Dedifferentiated amniotic fluid mesenchymal stem cell (primary cell): Measurements from ENCODE around the gene FTL.

Experiments used
- DNase-seq: peaks from one replicate; pipeline ENCODE4 v3.0.0-alpha.2; 2016; ENCODE audit errors: extremely low spot score

The FTL gene

DNA sequence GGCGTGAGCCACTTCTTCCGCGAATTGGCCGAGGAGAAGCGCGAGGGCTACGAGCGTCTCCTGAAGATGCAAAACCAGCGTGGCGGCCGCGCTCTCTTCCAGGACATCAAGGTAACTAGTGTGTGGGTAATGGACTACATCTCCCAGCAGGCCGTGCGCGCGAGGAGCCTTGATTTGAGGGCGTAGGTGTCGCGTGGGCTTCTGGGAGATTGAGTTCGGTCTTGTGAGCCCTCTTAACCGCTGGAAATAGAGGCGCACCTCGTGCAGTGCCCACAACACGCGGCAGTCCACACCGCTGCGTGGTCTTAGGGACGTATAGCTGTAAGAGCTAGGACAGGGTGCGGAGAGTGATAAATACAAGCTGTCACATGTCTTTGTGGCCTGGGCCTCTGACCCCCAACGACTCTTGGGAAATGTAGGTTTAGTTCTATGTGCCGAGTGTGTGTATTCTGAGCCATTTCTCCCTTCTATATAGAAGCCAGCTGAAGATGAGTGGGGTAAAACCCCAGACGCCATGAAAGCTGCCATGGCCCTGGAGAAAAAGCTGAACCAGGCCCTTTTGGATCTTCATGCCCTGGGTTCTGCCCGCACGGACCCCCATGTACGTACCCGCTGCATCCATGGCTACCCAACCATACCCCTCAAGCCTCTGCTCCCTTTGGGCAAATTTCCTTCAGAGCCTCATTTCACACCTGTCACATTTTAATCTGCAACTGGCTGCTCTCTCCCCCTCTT, 864 bp downstream of the FTL start:
- DNase-seq = peak; percentile 61

DNA sequence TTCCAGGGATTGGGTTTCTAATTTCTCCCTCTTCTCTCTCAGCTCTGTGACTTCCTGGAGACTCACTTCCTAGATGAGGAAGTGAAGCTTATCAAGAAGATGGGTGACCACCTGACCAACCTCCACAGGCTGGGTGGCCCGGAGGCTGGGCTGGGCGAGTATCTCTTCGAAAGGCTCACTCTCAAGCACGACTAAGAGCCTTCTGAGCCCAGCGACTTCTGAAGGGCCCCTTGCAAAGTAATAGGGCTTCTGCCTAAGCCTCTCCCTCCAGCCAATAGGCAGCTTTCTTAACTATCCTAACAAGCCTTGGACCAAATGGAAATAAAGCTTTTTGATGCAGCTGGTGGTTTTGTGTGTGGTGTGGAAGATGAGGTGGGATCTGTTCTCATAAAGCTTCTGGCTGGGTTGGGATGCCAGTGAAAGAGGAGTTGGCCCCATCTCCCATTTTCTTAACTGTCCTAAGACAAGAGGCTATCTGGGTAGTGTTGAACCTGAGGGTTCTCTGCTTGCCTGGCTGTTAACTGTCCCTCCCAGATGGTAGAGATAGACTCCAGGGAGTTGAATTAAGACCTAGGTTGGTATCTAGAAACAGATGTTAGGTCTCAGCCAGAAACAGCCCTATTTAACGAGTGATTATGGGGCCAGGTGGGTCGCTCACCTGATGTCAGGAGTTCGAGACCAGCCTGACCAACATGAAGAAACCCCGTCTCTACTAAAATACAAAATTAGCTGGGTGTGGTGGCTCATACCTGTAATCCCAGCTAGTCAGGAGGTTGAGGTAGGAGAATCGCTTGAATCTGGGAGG, 1.6 kb downstream of the FTL start:
- DNase-seq = no peak

DNA sequence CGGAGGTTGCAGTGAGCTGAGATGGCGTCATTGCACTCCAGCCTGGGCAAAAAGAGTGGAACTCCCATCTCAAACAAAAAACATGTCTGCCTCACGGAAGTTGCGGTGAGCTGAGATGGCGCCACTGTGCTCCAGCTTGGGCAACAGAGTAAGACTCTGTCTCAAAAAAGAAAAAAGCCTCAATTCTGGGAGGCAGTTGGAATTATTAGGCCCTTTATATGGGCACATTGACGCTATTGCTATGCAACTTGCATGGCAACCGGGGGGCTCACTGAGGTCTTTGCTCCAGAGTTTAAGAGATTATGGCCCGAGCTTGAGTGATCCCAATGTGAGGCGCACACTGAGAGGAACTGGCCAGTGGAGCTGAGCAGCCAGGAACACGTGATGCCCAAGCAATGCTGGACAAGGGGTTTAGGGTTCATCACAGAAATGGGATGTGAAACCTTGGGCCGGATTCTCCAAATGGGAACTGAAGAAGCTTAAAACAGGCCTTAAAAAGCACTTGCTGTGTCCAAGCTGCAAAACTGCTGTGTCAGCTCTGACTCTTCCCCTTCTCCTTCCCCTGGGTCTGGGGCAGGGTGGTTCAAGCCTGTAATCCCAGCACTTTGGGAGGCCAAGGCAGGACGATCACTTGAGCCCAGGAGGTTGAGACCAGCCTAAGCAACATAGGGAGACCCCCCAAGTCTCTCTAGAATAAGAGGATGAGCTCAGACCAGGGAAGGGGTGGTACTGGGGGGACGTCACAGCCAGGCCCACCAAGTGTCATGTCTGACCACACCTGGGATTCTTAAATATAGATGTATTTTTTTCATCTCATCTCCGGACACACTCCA, 2.5 kb downstream of the FTL start:
- peak; percentile 42 for DNase-seq

DNA sequence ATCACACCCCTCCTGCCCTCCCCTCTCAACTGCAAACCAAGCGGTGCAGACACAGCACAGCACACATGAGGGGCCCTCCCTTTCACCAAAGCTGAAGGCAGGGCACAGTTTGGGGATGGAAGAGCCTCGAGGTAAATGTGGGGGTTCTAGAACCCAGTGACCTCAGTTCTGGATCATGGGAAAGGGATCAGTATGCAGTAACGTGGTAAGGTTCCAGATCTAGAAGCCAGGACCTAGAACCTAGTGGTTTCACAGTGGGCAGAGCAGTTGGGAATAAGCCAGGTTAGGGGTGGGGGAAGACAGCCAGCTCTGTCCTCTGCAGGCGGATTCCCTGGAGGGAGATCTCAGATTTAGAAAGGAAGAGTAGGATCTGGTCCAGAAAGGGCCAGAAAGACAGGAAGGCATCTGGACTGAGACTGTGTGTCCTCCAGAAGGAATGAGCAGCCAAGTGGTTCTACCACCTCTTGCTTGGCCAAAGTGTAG, 3.1 kb downstream of the FTL start:
- no peak for DNase-seq

DNA sequence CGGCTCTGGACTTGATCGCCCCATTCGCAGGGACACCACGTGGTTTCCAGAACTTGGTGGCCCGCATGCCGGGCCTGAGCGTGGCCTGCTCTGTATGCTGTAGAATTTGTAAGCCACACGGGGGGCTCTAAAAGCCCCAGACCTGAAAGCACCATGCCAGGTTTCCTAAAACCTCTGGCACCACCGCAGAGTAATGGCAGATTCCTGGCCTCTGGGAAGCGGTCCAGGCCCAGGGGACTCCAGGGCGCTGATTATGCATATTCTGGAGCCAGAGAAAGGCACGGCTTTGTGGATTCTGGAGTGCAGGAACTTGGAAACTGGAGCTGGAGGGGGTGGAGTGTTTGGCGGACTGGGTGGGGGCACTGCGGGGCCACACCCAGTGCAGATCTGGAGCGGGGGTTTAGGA, 3.7 kb downstream of the FTL start:
- no peak for DNase-seq

DNA sequence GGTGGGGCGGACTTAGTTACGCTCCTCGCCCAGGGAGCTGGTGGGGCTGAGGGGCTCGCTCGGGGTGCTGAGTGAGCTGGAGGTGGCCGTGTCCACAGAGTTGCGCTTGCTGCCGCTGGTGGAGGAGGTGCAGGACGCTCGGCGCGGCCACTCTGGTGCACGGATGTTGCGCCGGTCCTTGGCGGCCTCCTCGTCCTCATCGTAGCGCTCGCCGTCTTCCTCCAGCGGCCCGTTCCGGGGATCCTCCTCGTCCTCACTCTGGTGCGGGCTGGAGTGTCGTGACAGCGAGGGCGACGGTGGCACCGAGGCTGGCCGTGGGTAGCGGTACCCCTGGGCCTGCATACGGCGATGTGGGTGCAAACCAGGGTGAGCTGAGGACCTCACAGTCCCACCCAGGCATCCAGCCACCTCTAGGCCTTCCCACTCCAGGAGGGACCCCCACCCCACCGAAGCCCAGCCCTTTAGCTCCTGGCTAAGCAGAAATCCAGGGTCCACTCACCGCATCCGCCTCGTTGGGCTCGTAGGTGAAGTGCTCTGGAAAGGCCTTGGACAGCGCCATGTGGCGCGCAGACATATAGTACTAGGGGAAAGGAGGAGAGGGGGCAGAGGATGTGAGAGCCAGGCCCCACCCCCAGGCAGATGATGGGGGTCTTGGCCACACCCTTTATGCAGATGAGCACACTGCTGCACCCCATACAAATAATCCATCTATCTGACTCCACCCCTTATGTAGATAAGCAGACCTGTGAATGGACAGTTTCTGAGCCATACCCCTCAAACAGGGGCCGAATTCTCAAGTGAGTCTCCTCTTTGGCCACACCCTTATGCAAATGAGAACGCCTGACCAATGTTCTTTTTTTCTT, 4.4 kb downstream of the FTL start:
- DNase-seq = no peak

DNA sequence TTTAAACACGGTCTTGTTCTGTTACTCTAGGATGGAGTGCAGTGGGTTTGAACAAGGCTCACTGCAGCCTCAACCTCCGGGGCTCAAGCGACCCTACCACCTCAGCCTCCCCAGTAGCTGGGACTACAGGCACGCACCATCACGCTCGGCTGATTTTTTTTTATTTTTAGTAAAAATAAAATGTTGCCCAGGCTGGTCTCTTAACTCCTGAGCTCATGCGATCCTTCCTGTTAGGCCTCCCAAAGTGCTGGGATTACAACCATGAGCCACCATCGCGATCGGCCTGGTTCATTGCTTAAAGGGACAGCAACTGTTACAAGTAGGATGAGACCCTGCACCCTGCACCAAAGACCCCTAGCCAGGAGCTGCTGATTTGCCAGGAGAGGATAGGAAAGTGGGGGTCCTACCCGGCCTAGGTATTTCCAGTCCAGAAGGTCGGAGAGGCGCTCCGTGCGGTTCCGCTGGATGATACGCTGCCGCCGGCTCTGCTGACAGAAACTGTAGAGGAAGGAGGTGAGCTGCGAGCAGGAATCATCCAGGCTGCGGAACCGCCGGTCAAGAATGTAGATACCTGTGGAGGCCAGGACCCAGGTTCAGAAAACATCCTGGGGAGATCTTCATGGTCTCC, 5.1 kb downstream of the FTL start:
- no peak for DNase-seq

DNA sequence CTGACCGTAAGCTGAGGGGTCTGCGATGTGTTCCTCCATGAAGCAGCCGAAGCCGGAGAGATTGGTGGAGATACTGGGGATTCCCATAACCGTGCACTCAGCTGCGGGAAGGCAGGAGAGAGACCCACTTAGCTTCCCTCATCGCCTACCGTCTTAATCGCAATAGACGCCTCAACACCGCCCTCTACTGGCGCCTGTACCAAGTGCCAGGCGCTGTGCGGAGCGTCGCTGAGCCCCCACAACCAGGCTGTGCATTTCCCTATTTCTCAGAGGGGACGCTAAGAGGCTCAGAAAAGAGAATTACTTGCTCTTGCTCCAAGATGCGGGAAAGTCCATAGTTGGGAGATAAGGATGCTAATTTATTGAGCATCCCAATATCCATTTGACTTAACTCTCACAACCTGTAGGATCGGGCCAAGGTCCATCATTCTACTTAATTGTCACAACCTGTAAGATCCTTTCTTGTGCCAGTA, 5.8 kb downstream of the FTL start:
- peak; percentile 49 for DNase-seq

DNA sequence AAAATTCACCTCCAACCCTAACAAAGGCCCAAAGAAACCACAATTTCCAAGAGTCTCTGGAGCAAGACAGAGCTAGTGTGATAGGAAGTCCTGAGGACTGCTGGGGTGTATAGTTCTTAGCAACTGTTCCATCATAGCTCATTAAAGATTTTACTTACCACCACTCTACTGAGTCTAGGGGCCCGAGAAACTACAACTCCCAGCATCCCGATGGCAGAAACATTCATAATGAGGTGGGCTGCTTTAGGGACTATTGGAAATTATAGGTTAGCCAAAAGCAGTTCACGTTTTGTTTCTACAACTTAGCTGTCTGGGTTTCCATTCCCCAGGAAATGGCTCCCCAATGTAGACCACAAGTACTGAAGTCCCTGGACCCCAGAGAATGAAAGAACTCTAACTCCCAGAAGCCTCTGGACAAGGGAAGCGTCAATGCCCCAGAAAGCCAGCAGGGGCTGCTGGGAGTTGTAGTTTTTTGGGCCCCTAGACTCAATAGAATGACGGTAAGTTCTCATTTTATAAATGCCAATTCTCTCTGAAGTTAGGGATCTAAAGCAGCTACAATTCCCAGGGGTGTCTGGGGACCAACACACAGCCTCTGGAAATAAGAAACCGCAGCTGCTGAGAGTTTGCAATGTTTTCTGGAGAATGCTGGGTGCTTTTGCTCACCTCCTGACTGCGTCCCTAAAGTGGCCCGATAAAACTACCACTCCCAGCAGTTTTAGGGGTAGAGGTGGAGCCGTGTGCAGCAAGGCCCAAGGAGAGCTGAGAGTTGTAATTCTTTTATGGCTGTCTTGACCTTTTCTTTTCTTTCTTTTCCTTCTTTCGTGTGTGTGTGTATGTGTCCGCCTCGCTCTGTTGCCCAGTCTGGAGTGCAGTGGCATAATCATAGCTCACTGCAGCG, 11.1 kb downstream of the FTL start:
- no peak for DNase-seq

DNA sequence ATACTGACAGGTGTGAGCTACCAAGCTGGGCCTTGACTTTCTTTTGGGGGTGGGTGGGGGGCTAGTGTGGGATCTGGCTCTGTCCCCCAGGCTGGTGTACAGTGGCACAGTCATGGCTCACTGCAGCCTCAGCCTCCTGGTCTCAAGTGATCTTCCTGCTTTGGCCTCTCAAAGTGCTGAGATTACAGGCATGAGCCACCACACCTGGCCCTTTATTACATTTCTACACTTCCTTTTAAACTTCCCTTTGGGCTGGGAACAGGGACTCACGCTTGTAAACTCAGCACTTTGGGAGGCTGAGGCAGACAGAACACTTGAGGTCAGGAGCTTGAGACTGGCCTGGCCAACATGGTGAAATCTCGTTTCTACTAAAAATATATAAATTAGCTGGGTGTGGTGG, 12.0 kb downstream of the FTL start:
- DNase-seq = no peak

DNA sequence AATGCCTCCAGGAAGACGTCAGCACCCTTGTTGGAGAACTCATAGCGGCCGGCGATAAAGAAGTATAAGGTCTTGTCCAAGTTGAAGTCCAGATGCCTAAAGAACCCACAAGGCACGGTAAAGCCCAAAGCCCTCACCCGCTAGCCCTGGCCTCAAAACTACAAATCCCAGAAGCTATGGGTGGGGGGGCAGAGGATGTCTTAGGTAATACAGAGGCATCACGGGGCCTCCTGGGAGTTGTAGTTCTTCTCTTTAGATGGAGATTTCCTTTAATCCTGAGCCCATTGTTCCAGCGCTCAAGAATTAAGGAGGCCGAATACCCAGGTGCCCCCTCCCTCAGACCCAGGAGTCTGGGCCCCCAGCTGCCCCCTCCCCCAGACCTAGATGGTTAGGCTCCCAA, 17.2 kb downstream of the FTL start:
- no peak for DNase-seq

DNA sequence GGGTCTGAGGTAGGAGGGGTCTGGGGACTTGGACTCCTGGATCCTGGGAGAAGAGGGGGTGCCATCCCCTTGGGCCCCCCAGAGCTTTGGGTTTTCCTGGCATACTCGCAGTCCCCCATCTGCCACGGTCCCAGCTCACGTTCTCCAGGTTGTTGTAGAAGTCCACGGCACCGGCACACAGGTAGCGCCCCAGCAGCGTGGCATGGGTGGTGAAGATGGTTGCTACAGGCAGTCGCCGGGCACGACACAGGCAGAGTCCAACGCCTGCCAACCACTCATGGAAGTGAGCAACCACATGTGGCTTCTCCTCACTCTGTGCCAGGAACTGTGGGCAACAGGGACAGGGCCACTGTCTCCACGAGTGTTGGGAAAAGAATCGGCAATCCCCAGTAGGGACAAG, 20.6 kb downstream of the FTL start:
- DNase-seq = no peak

DNA sequence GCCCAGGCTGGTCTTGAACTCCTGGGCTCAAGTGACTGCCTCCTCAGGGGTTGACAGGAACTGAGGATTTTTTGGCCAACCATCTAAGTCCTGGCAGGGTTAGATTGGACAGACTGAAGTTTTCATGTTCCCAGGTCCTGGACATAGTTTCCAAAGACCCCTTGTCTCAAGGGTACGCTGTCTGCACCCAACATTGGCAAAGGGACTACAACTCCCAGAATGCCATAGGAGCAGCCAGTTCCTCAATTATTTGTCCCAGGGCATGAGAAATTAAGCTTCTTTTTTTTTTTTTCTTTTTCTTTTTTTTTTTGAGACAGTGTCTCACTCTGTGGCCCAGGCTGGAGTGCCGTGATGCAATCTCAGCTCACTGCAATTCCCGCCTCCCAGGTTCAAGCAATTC, 21.1 kb downstream of the FTL start:
- DNase-seq = no peak

DNA sequence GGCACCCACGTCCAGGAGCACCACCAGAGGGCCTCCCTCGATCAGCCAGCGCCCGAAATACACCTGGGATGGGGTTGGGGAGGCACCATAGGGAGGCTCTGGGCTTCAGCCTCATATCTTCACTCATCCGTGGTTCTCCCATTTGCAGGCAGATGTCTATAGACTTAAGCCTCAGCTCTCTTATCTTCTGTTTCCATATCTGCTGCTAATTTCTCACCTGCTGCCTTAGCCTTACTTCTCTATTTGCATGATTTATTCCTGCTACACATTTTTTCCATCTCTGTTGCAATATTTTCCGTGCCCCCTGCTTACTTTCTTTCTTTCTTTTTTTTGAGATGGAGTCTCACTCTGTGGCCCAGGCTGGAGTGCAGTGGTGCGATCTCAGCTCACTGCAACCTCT, 22.2 kb downstream of the FTL start:
- DNase-seq = no peak

DNA sequence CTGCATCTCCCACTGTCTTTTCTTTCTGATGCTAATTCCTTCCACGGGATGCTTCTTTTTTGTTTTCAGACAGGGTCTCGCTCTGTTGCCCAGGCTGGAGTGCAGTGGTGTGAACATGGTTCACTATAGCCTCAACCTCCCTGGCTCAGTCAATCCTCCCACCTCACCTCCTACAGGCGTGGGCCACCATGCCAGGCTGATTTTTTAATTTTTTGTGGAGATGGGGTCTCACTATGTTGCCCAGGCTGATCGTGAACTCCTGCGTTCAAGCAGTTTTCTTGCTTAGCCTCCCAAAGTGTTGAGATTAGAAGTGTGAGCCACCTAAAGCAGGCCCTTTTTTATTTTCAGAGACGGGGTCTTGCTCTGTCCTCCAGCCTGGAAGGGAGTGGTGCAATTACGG, 23.2 kb downstream of the FTL start:
- DNase-seq = no peak

DNA sequence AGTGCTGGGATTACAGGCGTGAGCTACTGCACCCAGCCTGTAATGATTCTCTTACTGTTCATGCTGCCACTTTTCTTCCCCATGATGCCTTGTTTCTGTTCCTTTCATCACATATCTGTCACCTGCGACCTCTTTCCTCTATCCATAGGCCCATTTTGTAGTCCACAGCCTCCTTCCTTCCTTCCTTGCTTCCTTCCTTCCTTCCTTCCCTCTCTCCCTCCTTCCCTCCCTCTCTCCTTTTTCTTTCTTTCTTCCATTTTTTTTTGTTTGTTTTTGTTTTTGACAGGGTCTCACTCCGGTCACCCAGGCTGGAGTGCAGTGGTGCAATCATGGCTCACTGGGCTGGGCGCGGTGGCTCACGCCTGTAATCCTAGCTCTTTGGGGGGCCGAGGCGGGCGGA, 23.8 kb downstream of the FTL start:
- DNase-seq = no peak

DNA sequence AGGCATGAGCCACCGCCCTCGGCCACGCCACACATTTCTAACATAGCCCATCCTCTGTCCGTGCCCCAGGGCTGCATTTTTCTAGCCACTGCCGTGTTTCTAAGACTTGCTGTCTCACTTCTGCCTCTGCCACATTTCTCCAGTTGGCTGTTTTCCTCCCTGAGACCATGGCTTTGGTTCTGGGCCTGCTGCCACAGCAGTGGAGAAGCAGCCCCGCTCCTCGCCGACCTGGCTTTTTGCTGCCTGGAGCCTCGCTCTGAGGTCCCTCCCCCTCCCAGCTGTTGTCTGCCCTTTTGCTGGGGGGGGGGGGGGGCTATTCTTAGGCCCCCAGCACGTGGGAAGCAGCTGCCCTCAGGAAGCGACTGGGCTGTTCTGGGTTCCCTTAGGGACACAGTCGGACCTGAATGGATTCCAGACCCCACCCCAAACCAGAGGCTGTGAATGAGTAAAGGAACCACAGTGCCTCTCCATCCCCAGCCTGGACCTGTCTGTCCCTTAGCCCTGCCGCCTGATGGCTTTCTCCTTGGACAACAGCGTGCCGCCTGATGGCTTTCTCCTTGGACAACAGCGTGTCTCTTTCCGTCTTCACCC, 24.7 kb downstream of the FTL start:
- no peak for DNase-seq

DNA sequence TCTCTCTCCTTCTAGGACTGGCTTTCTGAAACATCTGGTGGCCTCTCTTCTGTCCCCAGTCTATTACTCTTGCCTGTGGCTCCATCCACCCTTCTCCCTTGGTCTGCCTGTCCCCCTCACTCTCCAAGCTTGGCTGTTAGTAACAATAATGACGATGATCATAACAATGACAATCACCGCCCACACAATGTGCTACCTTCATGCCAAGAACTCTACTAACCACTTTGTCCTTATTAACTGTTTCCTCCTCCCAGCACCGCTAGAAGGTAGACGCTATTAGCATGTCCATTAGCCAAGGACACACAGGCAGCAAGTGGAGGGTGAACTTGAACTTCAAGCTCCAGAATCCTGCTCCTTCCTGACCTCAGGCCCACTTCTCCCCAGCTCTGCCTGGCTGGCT, 25.3 kb downstream of the FTL start:
- DNase-seq = no peak

DNA sequence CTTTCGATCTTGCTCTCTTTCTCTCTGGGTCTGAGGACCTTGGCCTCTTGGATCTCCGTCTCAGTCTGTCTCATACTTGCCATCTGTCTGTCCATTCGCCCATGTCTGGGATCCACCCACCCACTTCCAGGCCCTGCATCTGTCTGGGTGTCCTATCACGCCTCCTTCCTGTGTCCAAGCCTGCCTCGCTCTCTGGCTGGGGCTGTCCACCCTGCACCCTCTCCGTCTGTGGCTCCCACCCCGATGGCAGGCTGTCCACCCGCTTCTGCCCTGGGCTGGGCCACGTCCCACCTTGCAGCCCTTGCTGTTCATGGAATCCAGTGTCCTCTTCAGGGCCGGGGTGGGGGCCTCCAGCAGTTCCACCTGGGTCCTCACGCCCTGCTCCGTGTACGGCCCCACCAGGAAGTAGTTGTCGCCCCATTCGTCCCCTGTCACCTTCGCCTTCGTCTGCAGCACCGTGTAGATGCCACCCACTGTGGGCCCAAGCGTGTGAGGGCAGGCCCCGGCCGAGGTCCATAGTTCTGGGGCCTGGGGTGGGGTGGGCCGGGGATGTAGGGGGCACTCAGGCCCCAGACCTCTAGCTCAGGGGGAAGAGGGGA, 26.0 kb downstream of the FTL start:
- no peak for DNase-seq
